NOMO-1 treated with dmso at 0.1 percent for 144 hours (cell line): ENCODE results near the gene JARID2.

Source experiments
- DNase-seq: peaks from one replicate; lab custom pipeline; 2025; ENCODE audit not compliant: unreplicated experiment; lab: John Stamatoyannopoulos, UW

JARID2 gene

DNA sequence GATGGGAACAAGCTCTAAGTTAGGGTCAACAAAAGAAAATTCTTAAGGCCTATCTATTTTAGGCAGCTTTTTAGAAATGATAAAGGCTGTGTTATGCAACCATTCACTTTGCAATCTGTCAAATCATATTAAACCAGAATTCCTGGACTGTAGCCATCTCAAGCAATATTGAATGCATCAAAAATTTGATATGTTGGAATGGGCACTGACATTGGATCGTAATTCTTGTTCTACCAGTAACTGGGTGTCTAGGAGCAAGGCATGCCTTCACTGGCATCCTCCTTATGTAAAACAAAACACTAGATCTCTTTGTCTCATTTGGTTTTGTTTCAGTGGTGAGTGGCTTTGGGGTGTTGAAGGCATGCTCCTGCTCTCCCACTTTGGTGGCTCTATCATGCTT is 145.6 kb downstream of the JARID2 start:
- no peak for DNase-seq

- DNase-seq, result no peak
These were observed 146.3 kb downstream of the JARID2 start for GRCh38 chr6:15392182-15392581.

DNA sequence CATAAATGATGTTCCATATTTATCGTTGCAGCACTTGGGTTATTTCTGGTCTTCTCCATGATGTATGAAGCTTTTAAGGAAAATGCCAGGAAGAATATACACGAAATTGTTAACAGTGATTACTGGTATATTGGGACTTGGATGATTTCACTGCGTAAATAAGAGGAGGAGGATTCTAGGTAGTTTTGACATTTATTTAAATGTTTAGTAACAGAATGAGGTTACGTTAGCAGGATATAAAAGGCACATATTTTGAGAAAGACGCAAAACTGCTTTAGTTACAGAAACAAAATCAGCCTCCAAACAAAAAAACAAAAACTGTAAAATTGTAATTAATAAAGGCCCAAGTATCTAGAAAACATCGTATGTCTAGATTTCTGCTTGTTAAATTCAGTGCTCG is 147.7 kb downstream of the JARID2 start:
- no peak for DNase-seq

DNA sequence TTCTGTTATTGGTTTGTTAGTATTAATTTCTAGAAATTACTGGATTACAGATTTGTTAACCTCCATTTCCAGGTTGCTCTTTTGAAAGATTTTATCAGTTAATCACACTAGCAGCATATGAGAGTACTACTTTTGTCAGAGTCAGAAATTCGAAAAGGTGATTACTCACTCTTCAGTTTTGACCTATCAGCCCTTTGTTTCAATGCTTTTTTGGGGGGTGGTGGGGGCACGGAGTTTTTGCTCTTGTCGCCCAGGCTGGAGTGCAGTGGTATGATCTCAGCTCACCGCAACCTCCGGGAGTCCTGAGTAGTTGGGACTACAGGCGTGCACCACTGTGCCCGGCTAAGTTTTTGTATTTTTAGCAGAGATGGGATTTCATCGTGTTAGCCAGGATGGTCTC is 149.2 kb downstream of the JARID2 start:
- DNase-seq, result no peak

- no peak for DNase-seq
These were observed 150.9 kb downstream of the JARID2 start for GRCh38 chr6:15396808-15397207.

DNA sequence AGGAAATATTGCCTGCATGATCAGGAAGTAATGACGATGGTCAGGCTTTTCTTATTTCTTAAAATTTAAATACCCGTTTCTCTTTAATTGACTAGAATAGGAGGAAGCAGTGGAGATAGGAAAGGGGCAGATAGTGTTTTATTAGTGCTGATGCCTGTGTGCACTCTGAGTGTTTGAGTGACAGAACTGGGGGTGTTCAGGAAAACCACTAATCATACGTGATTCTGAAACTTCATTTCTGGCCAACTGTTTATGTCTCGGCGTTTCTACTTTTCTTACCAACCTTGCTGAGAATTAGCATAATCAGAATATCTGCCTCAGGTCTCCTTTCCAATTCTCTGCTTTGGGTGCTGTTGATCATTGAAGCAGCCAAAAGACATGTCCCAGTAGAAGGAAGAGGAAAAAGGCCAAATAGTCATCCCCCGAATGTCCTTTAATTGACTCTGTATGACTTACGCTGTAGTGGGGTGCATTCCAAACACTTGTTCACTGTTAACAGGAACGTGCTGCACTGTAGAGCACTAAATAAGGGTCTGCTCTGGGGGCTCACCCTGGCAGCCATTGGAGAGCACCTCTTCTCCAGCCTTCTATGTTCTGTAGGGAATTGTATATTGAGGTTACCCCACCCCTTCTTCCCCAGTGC is 152.9 kb downstream of the JARID2 start:
- no peak for DNase-seq

DNA sequence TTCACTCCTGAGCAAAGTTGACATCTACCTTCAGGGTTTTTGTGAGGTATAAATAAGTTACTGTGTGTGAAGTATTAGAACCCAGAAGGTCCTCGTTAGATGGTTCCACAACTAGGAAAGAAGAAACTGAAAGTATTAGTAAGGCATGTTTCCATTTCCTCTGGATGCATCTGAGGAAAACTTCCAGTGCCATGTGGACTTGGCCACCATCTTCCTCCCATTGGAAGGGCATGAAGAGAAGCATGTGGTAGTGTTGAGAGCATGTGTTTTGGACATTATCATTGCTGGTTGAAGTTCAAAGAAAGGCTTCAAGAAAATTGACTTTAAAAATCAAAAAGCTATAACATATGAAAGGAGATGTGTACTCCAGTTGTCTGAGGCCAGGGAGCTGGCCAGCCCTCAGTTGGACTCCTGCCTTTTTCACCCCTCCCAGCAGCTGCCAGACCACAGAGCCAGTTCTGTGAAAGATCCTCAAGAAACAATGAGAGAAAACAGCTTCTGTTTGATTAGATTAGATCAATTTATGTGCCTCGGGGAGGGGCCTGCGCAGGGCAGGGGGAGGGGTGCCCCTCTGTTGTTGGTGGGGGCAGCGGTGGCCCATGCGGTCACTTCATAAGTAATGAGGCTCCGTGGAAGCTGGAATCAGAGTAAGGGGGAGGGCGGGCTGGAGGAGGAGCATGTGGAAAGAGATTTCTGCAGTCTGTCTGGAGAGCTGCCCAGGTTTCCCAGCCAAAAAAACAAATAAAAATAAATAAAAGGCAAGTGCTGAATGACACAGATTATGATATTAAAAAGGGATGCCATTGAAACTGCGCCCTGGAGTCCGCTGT is 154.0 kb downstream of the JARID2 start:
- DNase-seq, result no peak

DNA sequence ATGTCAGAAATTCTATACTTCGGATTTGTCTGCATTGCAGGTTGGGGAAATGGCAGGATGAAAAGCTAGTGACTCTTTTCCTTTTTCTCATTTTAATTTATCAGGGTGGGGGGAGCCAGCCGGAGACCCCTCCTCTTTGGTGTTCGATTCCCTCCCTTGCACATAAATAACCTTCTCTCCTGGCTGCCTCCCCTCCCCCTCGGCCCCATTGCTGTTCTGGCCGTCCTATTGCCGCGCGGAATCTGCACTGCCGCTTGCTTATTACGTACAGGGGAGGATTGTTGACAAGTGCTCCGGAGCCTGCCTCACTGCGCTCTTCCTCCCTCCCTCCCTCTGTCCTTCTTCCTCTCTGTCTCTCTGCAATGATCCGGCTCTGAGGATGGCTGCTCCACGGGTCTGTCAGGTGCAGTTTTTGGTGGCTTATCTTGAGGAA is 154.7 kb downstream of the JARID2 start:
- DNase-seq, result no peak

GRCh38 chr6:15401120-15401519 is 155.3 kb downstream of the JARID2 start:
- DNase-seq, result no peak

DNA sequence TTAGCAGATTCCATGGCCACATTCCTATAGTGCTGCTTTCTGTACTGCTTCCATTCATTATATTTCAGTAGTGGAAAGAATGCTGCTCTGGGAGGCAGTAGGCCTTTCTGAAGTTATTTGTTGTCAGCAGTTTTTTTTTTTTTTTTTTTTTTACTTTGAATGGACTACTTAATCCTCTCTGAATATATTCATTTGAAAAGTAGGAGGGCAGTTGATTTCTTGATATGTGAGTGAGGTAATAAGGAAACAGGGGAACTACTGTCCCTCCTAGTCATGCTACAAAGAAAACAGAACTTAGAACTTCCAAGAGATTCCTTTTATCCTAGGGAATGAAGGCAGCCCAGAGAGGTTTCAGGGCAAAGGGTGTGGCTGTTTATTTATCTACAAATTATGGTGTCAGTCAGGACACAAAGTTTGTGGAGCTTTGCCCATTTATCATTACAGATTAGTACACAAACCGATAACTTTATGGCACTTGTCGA is 155.9 kb downstream of the JARID2 start:
- no peak for DNase-seq

DNA sequence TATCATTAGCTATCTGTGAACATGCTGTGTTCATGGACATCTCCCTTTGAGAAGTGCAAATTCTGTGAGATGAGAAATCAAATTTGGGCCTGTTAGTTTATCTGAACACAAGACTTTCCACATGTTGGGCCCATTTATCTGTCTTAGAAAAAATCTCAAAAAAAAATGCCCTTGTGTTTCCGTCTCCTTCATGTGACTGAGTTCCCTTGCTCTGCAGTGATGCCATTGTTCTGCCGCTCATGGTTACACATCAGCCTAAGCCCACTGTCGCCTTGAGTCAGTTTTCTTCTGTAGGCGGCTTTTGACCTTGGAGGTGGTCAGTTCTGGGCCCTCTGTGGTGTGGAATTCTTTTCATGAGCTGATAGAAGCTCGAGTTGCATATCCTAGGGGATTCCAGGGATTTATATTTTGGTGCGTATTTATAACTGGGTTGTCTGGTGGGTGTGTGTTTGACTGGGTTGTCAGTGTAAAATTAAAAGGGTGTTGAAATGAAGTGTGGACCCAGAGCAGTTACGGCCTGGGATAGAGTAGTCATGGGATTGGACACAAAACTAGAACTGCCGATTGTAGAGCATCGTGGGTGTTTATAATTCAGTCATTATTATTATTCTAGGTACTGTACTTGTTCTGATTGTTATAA is 156.7 kb downstream of the JARID2 start:
- DNase-seq, result no peak

DNA sequence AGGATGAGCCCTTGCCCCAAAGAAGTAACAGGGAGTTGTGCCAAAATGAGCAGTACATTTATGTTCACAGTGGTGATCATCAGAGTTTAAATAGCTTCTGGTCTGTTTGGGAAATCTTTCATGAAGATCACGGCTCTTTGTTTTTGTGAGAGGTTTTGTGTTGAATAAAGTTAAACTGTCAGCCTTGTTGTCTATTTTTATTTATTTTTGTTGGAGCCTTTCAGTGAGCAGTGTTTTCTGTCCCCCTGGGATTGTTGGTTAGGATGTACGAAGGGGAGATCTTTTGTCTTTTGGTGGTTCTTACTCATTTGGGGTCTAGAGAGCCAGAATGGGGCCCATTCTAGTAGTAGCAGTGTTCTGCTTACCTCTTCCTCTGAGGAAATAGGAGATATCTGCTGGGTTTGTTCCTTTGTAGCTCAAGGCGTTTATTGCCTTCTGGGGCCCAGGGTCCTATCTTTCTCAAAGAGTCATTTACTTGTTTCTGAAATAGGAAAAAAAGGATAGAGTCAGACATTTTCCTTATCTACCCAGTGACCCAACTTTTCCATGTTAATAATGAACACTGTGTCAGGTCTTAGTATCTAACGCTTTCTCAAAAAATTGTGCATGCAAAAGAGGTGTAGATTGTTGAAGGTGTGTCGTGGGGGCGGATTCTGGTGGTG is 157.4 kb downstream of the JARID2 start:
- no peak for DNase-seq

GRCh38 chr6:15404685-15404980 is 158.8 kb downstream of the JARID2 start:
- no peak for DNase-seq

- DNase-seq, result no peak
These were observed 159.5 kb downstream of the JARID2 start for GRCh38 chr6:15405129-15406068.

DNA sequence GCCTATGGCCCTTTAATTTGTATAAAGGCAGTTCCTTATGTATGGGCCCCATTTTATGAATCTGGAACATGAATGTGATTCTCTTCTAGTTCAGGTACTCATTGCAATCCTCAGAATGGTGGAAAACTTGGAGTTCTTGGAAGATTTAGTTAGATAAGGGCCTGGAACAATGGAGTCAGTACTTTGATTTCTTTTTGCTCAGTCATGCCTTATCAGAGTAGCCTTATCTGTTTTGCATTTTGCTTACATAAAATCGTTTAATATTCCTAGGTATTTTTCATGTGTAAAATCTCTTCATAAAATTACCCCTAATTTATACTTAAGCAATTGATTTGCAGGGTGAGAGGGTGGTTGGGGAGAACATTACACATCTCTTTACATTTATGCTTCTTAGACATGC is 160.6 kb downstream of the JARID2 start:
- no peak for DNase-seq

- DNase-seq, result no peak
These were observed 162.1 kb downstream of the JARID2 start for GRCh38 chr6:15408008-15408407.

DNA sequence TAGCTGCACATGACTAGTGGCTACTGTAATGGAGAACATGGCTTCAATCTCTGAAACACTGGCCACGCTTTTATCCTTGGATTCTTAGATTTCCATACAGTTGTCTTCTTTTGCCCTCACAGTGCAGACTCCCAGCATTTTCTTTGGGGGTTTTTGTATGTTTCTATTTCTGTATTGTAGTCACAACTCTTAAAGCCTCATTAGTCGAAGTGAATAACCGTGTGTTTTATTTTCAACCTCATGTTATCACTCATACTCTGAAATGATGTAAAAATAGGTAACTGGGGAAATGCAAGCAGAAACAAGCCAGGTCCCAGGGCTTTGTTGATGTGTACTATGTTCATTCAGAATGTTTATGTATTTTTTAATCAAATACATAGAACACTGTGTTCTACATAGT is 162.9 kb downstream of the JARID2 start:
- DNase-seq, result no peak

- DNase-seq, result no peak
These were observed 163.6 kb downstream of the JARID2 start for GRCh38 chr6:15409301-15410125.

- DNase-seq, result no peak
These were observed 164.2 kb downstream of the JARID2 start for GRCh38 chr6:15410126-15410391.

GRCh38 chr6:15410752-15411151 is 164.9 kb downstream of the JARID2 start:
- DNase-seq, result no peak
